ENCODE data around the gene TXNL4B.

GRCh38 chr16:72091217-72091616, 2.2 kb downstream of the TXNL4B start:
- TF ChIP-seq POLR2A (IDR thresholded peaks at IDR 0.05; ENCODE audit: low read length) (no peak), GATA1 (IDR thresholded peaks at IDR 0.05; ENCODE audit: low read depth, low read length) (no peak)
